Measurements from ENCODE around the gene RILPL2.
"Not testable (repeated sequence)": the region's sequence is repeated elsewhere in the genome, so short reads cannot be mapped to it uniquely, and the experiment has no call there.

RILPL2 gene

GRCh38 chr12:123379391-123379790 is 57.1 kb downstream of the RILPL2 start:
- DNase-seq = no peak

GRCh38 chr12:123372415-123372814 is 64.1 kb downstream of the RILPL2 start:
- DNase-seq = not testable (repeated sequence)

DNA sequence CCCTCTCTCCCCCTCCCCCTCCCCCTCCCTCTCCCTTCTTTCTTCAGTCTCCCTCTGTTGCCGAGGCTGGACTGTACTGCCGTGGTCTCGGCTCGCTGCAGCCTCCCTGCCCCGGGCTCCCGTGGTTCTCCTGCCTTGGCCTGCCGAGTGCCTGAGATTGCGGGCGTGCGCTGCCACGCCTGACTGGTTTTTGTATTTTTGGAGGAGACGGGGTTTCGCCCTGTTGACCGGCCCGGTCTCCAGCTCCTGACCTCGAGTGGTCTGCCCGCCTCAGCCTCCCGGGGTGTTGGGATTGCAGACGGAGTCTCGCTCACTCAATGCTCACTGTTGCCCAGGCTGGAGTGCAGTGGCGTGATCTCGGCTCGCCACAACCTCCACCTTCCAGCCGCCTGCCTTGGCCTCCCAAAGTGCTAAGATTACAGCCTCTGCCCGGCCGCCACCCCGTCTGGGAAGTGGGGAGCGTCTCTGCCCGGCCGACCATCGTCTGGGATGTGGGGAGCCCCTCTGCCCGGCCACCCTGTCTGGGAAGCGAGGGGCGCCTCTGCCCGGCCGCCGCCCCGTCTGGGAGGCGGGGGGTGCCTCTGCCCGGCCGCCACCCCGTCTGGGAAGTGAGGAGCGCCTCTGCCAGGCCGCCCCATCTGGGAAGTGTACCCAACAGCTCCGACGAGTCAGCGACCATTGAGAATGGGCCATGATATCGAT is 64.7 kb downstream of the RILPL2 start:
- not testable (repeated sequence) for DNase-seq

GRCh38 chr12:123369229-123369628 is 67.3 kb downstream of the RILPL2 start:
- DNase-seq = no peak

DNA sequence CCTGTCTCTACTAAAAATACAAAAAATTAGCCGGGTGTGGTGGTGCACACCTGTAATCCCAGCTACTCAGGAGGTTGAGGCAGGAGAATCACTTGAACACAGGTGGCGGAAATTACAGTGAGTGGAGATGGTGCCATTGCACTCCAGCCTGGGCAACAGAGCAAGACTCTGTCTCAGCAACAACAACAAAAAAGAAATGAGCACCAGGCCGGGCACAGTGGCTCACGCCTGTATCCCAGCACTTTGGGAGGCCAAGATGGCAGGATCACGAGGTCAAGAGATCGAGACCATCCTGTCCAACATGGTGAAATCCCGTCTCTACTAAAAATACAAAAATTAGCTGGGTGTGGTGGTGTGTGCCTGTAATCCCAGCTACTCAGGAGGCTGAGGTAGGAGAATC is 68.1 kb downstream of the RILPL2 start:
- DNase-seq = not testable (repeated sequence)

- no peak for DNase-seq
Measured at GRCh38 chr12:123367511-123367910, 69.0 kb downstream of the RILPL2 start.
